Measurements from ENCODE around the gene MYLK.

DNA sequence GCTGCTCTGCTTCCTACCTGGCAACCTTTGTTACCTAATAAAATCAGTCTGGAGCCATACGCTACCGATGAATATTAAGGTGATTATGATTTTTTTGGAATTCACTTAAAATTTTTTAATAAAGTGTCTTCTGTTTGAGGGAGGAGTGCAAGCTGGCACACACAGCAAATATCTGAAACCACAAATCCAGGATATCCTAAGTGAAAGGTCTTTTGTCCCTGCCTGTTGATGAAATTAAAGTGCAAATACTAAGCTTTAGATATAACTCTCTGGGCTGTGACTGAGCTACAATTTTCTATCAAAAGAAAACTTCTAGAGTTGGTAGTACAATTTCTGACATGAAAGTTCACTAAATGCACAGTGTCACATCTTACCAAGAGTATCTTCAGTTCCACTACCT, 322.9 kb downstream of the MYLK start:
- TF ChIP-seq, protein P1, sequence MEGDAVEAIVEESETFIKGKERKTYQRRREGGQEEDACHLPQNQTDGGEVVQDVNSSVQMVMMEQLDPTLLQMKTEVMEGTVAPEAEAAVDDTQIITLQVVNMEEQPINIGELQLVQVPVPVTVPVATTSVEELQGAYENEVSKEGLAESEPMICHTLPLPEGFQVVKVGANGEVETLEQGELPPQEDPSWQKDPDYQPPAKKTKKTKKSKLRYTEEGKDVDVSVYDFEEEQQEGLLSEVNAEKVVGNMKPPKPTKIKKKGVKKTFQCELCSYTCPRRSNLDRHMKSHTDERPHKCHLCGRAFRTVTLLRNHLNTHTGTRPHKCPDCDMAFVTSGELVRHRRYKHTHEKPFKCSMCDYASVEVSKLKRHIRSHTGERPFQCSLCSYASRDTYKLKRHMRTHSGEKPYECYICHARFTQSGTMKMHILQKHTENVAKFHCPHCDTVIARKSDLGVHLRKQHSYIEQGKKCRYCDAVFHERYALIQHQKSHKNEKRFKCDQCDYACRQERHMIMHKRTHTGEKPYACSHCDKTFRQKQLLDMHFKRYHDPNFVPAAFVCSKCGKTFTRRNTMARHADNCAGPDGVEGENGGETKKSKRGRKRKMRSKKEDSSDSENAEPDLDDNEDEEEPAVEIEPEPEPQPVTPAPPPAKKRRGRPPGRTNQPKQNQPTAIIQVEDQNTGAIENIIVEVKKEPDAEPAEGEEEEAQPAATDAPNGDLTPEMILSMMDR (IDR thresholded peaks at IDR 0.05): no peak
- no peak for TF ChIP-seq POLR2A (IDR thresholded peaks at IDR 0.05)

Data from lower leg skin (tissue), 3 donors.